OCI-LY1 (cell line): ENCODE results near the gene PHLDB2.

Experiments used
- H2AFZ ChIP-seq: fragments of 200-600 bp; sonication (generic), shearing (Covaris generic); 2 replicates; pipeline ENCODE4 v1.6.0; 2014; ENCODE audit warnings: antibody characterized with exemption, mild to moderate bottlenecking, low read length
- H3F3A ChIP-seq: fragments of 200-600 bp; sonication (generic), shearing (Covaris generic); 2 replicates; pipeline ENCODE4 v1.6.0; 2014; ENCODE audit warnings: mild to moderate bottlenecking, antibody characterized with exemption, low read length, moderate library complexity; ENCODE audit not compliant: insufficient read depth
- H3K27ac ChIP-seq: fragments of 200-600 bp; sonication (generic); 2 replicates; pipeline ENCODE4 v1.5.1; 2014; ENCODE audit warnings: low read length, mixed run types, mild to moderate bottlenecking, low read depth; ENCODE audit not compliant: poor library complexity, severe bottlenecking
- H3K27me3 ChIP-seq: fragments of 200-600 bp; sonication (generic); 2 replicates; pipeline ENCODE4 v1.6.0; 2014; ENCODE audit warnings: antibody characterized with exemption, mild to moderate bottlenecking, low read length, moderate library complexity; ENCODE audit not compliant: insufficient read depth
- H3K36me3 ChIP-seq: fragments of 200-600 bp; sonication (generic); 2 replicates; pipeline ENCODE4 v1.6.1; 2014; ENCODE audit warnings: mild to moderate bottlenecking, antibody characterized with exemption, low read length, moderate library complexity, mixed read lengths; ENCODE audit not compliant: insufficient read depth
- H3K4me1 ChIP-seq: fragments of 200-600 bp; sonication (generic); 2 replicates; pipeline ENCODE4 v1.5.1; 2014; ENCODE audit warnings: mild to moderate bottlenecking, low read length, moderate library complexity; ENCODE audit not compliant: insufficient read depth, severe bottlenecking
- H3K4me2 ChIP-seq: fragments of 200-600 bp; sonication (generic), shearing (Covaris generic); 2 replicates; pipeline ENCODE4 v1.6.1; 2014; ENCODE audit warnings: low read length
- H3K4me3 ChIP-seq: fragments of 200-600 bp; sonication (generic); 2 replicates; pipeline ENCODE4 v1.5.1; 2014; ENCODE audit warnings: low read length, low read depth, mild to moderate bottlenecking, mixed read lengths; ENCODE audit not compliant: poor library complexity, severe bottlenecking
- H3K79me2 ChIP-seq: fragments of 200-600 bp; shearing (Covaris generic); 2 replicates; pipeline ENCODE4 v1.6.1; 2016; ENCODE audit warnings: mixed run types, low read length, mixed read lengths; ENCODE audit not compliant: insufficient read depth
- H3K9ac ChIP-seq: fragments of 200-600 bp; sonication (generic), shearing (Covaris generic); 2 replicates; pipeline ENCODE4 v1.6.1; 2014; ENCODE audit warnings: mild to moderate bottlenecking, low read length, mixed read lengths
- H3K9me2 ChIP-seq: fragments of 200-600 bp; sonication (generic), shearing (Covaris generic); 2 replicates; pipeline ENCODE4 v1.6.1; 2014; ENCODE audit warnings: low read depth, mild to moderate bottlenecking, low read length, mixed read lengths
- H3K9me3 ChIP-seq: fragments of 200-600 bp; shearing (Covaris generic); 2 replicates; pipeline ENCODE4 v1.6.1; 2014; ENCODE audit warnings: low read length, mixed read lengths
- H4K20me1 ChIP-seq: fragments of 200-600 bp; sonication (generic), shearing (Covaris generic); 2 replicates; pipeline ENCODE4 v1.6.0; 2016; ENCODE audit warnings: mild to moderate bottlenecking, low read length; ENCODE audit not compliant: insufficient read depth
- CTCF ChIP-seq: fragments of 200-600 bp; sonication (generic), shearing (Covaris generic); IDR thresholded peaks from 2 replicates; pipeline ENCODE4 v1.5.1; 2017; ENCODE audit warnings: mild to moderate bottlenecking, antibody characterized with exemption, low read length, moderate library complexity, mixed read lengths
- EZH2 ChIP-seq: fragments of 200-600 bp; sonication (generic), shearing (Covaris generic); IDR thresholded peaks from 2 replicates; pipeline ENCODE4 v1.8.0; 2017; ENCODE audit warnings: borderline replicate concordance, mixed run types, mild to moderate bottlenecking, antibody characterized with exemption, low read length, moderate library complexity, mixed read lengths

Gene PHLDB2

GRCh38 chr3:111952866-111953450, 93.9 kb downstream of the PHLDB2 start:
- H2AFZ ChIP-seq: no peak overlapping the region
- no peak overlapping the region for H3K4me2 ChIP-seq
- H3K36me3 ChIP-seq: no peaks in the 10 kb centered on the region
- no peaks in the 10 kb centered on the region for H3K9me3 ChIP-seq
- H3K4me1 ChIP-seq: no peaks in the 10 kb centered on the region
- no peak overlapping the region for H3K9ac ChIP-seq
- no peak overlapping the region for H3K4me3 ChIP-seq
- H3F3A ChIP-seq: no peaks in the 10 kb centered on the region
- H3K9me2 ChIP-seq: no peaks in the 10 kb centered on the region
- no peaks in the 10 kb centered on the region for H3K79me2 ChIP-seq
- H3K27ac ChIP-seq: no peak overlapping the region
- no peaks in the 10 kb centered on the region for H4K20me1 ChIP-seq
- TF ChIP-seq CTCF: no peak
- TF ChIP-seq EZH2: no peak
- H3K27me3 ChIP-seq: no peaks in the 10 kb centered on the region

- no peaks in the 10 kb centered on the region for H3K9me2 ChIP-seq
- no peak overlapping the region for H3K27ac ChIP-seq
- H3K9me3 ChIP-seq: no peaks in the 10 kb centered on the region
- H3K9ac ChIP-seq: no peak overlapping the region
- H3K4me3 ChIP-seq: no peak overlapping the region
- no peaks in the 10 kb centered on the region for H3K79me2 ChIP-seq
- no peaks in the 10 kb centered on the region for H3K27me3 ChIP-seq
- H3K4me2 ChIP-seq: no peak overlapping the region
- H2AFZ ChIP-seq: no peak overlapping the region
- H4K20me1 ChIP-seq: no peaks in the 10 kb centered on the region
- H3F3A ChIP-seq: no peaks in the 10 kb centered on the region
- TF ChIP-seq EZH2 (no peak), CTCF (no peak)
- H3K36me3 ChIP-seq: no peaks in the 10 kb centered on the region
- H3K4me1 ChIP-seq: no peaks in the 10 kb centered on the region
Observed at GRCh38 chr3:111954228-111954990, 95.3 kb downstream of the PHLDB2 start.

- Histone ChIP-seq H3F3A (no peaks in the 10 kb centered on the region), H3K9me3 (no peaks in the 10 kb centered on the region), H3K27ac (no peak overlapping the region), H3K9ac (no peak overlapping the region), H3K27me3 (no peaks in the 10 kb centered on the region), H3K36me3 (no peaks in the 10 kb centered on the region), H3K4me3 (no peak overlapping the region), H3K4me1 (no peaks in the 10 kb centered on the region), H4K20me1 (no peaks in the 10 kb centered on the region), H3K4me2 (no peak overlapping the region), H2AFZ (no peak overlapping the region), H3K79me2 (no peaks in the 10 kb centered on the region), H3K9me2 (no peaks in the 10 kb centered on the region)
- no peak for TF ChIP-seq CTCF
- no peak for TF ChIP-seq EZH2
Observed at GRCh38 chr3:111955876-111956275, 96.8 kb downstream of the PHLDB2 start.
